GM12873 (cell line): Measurements from ENCODE around the gene C9orf85.

ENCODE experiments used
- CTCF ChIP-seq: IDR thresholded peaks from 2 replicates; pipeline ENCODE4 v1.5.1; 2012; ENCODE audit warnings: low read depth, mild to moderate bottlenecking, moderate library complexity, low read length, control low read depth; ENCODE audit not compliant: insufficient read depth; ENCODE audit errors: missing control alignments

C9orf85 gene

GRCh38 chr9:71929791-71930440 is 18.5 kb downstream of the C9orf85 start:
- no peak for TF ChIP-seq CTCF

- TF ChIP-seq CTCF = no peak
Measured at GRCh38 chr9:71931166-71931565, 19.7 kb downstream of the C9orf85 start.

- TF ChIP-seq CTCF = no peak
Measured at GRCh38 chr9:71936066-71936465, 24.6 kb downstream of the C9orf85 start.

GRCh38 chr9:71937070-71937625 is 25.7 kb downstream of the C9orf85 start:
- no peak for TF ChIP-seq CTCF

- TF ChIP-seq CTCF = no peak
Measured at GRCh38 chr9:71937898-71938297, 26.5 kb downstream of the C9orf85 start.

GRCh38 chr9:71941060-71941568 is 29.7 kb downstream of the C9orf85 start:
- no peak for TF ChIP-seq CTCF

- no peak for TF ChIP-seq CTCF
Measured at GRCh38 chr9:71941998-71942567, 30.6 kb downstream of the C9orf85 start.
